Activated naive CD4-positive, alpha-beta T cell treated with anti-CD3 and anti-CD28 coated beads for 36 hours (primary cell): ENCODE measurements around the gene DLGAP4. TPM values are rescaled to one million over a fixed set of nuclear protein-coding genes. Genes with fewer than 3 reads are reported as not detected.

ENCODE experiments used
- CTCF ChIA-PET: fragments of 350-600 bp; sonication (Branson Sonifier 250); formaldehyde crosslinking; loops from one replicate; lab custom pipeline; 2021; ENCODE audit warnings: antibody characterized with exemption; lab: Charles Lee
- DNase-seq: peaks from one replicate; pipeline ENCODE4 v3.0.0-alpha.2; 2020
- H3K27ac Mint-ChIP-seq: one replicate; pipeline ENCODE4 v1.8.0; 2021; ENCODE audit warnings: mild to moderate bottlenecking, mixed read lengths
- H3K27me3 Mint-ChIP-seq: one replicate; pipeline ENCODE4 v1.8.0; 2021; ENCODE audit warnings: low read depth, mixed read lengths
- H3K36me3 Mint-ChIP-seq: one replicate; pipeline ENCODE4 v1.8.0; 2021; ENCODE audit warnings: low read depth, mixed read lengths
- H3K4me1 Mint-ChIP-seq: one replicate; pipeline ENCODE4 v1.8.0; 2021; ENCODE audit warnings: low read depth, mixed read lengths
- H3K4me3 Mint-ChIP-seq: one replicate; pipeline ENCODE4 v1.8.0; 2021; ENCODE audit warnings: mild to moderate bottlenecking, moderate library complexity, mixed read lengths
- H3K9me3 Mint-ChIP-seq: one replicate; pipeline ENCODE4 v1.8.0; 2021; ENCODE audit warnings: mixed read lengths
- intact Hi-C: fragments of 100-400 bp; cut with micrococcal nuclease; formaldehyde crosslinking; loops from one replicate; pipeline ENCODE4 v1.15.1; 2023
- total RNA-seq, 2 experiments: library from RNA; stranded (reverse); gene quantifications; one replicate each; pipeline ENCODE4 v1.2.3, GENCODE V29; 2021

The DLGAP4 gene
- total RNA-seq, 2 experiments from 2014 or later: 9.2 to 13.7 TPM

DNA sequence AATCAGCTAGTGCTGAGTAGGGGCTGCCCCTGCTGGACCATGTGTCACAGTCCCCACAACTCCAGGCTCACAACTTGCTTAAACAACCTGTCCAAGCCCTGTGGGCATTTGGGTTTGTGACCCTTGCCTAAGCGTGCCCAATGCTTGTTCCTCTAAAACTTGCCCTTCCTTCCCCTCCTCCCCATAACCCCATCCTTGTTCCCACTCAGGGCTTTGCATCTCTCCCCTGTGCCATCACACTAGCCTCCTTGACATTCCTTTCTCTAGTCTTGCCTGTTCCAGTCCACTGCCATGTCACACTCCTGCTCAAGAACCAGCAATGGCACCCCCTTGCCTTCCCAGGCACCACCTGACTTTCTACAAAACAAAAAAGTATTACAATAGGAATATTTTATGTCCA is 2.3 kb upstream of the DLGAP4 start:
- H3K4me1 Mint-ChIP-seq: peaks cover 2% of the 10 kb centered on the region
- intact Hi-C loops: no loop called here
- no peaks in the 10 kb centered on the region for H3K36me3 Mint-ChIP-seq
- CTCF ChIA-PET: no interaction called here
- H3K27ac Mint-ChIP-seq: no peak overlapping the region
- peaks cover 62% of the 10 kb centered on the region for H3K27me3 Mint-ChIP-seq
- no peak for DNase-seq
- H3K9me3 Mint-ChIP-seq: no peaks in the 10 kb centered on the region
- H3K4me3 Mint-ChIP-seq: no peak overlapping the region

DNA sequence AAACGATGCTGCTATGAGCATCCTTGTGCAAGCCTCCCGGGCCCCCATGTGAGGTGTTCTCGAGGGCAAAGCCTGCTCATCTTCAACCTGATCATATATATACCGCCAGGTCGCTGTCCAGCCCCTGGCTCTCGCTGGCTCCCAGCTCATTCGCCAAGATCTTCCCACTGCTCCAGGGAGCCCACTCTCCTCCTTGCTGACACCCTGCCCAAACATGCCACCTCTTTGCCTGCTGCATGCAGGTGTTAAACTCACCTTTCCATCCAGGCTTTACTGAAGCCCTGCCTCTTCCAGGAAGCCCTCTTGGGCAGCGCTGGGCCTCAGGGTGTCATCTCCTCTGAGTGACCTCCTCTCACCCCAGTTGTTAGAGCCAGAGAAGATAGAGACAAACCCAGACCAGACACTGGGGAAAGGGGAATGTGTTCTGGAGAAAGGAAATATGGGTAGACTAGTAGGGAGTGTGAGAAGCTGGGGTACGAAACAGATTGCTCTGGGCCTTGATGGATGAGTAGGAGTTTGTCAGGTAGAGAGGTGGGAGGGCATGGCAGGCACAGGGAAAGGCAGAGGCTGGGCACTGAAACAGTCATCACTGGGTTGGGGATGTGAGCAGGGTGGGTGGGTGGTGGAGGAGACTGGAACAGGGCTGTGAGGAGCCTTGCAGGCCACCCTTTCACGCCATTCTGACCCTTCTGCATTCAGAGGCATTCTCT is 1.2 kb upstream of the DLGAP4 start:
- intact Hi-C loops: no loop called here
- H3K27me3 Mint-ChIP-seq: peaks cover 64% of the 10 kb centered on the region
- H3K36me3 Mint-ChIP-seq: no peaks in the 10 kb centered on the region
- no peaks in the 10 kb centered on the region for H3K9me3 Mint-ChIP-seq
- H3K4me1 Mint-ChIP-seq: peaks cover 2% of the 10 kb centered on the region
- CTCF ChIA-PET: interaction anchor here (0.7 kb wide), 1 partner anchor 30 kb away, joined by 4 read pairs; no protein-coding TSS in a partner anchor
- H3K4me3 Mint-ChIP-seq: peak overlapping the region; percentile 61
- no peak for DNase-seq
- H3K27ac Mint-ChIP-seq: no peak overlapping the region

DNA sequence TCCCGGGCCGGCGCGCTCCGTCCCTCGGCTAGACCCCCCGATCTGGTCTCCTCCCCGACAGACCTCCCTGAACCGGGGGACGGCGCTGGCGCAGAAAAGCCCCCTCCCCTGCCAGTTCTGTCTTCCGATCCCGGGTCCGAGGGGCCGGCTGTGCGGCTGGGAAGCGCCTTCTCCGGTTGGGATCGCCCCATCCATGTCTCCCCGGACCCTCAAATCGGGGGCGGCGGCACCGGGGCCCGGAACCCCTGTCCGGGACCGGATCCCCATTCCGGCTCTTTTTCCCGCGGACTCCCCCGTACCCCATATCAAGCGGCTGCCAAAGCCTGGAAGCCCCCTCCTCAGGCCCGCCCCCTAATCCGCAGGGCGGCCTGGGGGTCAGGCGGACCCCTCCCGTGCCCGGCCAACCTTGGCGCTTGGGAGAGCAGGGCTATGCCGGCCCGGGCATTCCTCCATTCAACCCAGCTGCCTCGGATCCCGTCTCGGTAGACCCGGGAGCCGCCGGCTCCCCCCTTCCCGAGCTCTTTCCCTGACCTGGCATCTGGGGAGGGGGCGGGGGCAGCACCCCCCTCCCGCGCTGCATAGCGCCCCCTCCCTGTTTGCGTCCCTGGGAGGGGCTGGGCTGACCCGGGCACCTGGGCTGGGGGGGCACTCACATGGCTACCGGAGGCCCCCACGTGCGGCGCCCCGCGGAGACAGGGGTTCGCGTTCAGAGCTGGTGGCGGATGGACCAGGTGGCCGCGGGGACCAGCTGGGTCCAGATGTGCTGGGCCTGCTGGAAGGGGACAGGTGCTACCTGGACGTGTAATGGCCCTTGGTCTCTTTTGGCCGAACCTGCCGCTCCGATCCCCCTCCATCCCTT is 643 bp downstream of the DLGAP4 start:
- DNase-seq: no peak
- H3K4me3 Mint-ChIP-seq: peak overlapping the region; percentile 19
- CTCF ChIA-PET: interaction anchor here (0.7 to 0.8 kb wide), 2 partner anchors 33 to 132 kb away, joined by 3 to 4 read pairs; no protein-coding TSS in a partner anchor
- peaks cover 62% of the 10 kb centered on the region for H3K27me3 Mint-ChIP-seq
- no peak overlapping the region for H3K27ac Mint-ChIP-seq
- no peaks in the 10 kb centered on the region for H3K36me3 Mint-ChIP-seq
- intact Hi-C loops: no loop called here
- H3K4me1 Mint-ChIP-seq: peaks cover 2% of the 10 kb centered on the region
- H3K9me3 Mint-ChIP-seq: no peaks in the 10 kb centered on the region

DNA sequence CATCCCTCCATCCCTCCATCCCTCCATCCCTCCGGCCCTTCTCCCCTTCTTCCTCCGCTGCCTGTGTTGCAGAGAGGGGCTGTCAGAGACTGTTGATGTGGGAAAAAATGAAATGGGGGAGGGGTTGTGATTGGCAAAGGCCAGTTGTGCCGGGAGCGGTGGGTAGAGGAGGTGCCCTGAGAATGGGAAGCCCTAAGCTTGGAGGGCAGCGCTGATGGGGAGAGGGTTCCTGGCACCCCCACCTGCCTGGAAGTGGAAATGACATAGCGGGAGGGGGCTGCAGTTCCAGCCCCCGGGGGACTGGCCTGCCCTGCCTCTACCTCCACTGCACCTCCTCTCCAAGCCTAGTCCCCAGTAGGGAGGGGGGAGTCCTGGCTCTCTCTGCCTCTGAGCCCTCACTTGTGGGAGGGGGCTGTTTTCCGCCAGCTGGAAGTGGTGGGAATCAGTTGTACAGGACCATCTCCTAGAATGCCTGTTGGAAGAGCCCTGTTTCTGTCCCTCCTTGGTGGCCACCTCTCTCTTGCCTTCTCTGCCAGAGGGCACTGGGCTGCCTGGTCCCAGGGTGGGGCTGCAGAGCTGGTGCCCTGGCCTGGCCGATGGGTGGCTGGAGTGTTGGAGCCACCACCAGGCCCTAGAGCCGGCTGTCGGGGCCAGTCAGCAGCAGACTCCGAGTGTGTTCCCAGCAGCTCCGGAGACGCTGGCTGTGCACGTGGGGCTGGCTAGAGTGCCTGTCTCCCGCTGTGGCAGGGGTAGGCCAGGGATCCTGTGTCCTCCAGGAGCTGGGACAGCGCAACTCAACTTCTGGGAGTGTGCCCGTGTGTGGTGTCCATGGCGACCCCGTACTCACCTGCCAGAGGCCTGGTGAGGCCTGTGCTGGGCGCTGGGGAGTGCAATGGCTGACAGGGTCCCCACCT is 1.5 kb downstream of the DLGAP4 start:
- peaks cover 61% of the 10 kb centered on the region for H3K27me3 Mint-ChIP-seq
- intact Hi-C loops: no loop called here

DNA sequence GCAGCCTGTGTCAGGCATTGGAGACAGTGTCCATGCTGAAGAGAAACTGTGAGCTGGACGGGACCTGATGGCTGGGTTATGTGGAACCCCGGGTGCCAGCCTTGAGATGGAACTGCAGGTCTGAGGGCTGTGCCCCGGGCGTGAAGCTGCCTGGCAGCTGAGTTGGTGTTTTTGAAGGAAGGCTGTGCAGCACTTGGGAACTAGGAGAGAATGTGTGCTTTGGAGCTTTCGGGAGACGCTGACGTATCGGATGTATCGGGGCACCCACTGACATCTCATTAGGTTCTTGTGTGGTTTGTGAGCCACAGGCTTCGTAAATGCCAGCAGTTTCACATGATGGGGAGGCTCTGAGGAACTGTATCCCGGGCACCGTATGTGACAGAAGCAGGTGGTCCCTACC is 2.2 kb downstream of the DLGAP4 start:
- Mint-ChIP-seq H3K27ac (no peak overlapping the region), H3K4me1 (peaks cover 2% of the 10 kb centered on the region), H3K36me3 (no peaks in the 10 kb centered on the region), H3K27me3 (peaks cover 57% of the 10 kb centered on the region), H3K4me3 (no peak overlapping the region), H3K9me3 (no peaks in the 10 kb centered on the region)
- DNase-seq: no peak
- CTCF ChIA-PET: interaction anchor here (0.5 kb wide), 1 partner anchor 170 kb away, joined by 3 read pairs; no protein-coding TSS in a partner anchor
- intact Hi-C loops: no loop called here

More for the DNA sequence above, 1.5 kb downstream of the DLGAP4 start:
- no peaks in the 10 kb centered on the region for H3K36me3 Mint-ChIP-seq
- no peak overlapping the region for H3K27ac Mint-ChIP-seq
- peaks cover 2% of the 10 kb centered on the region for H3K4me1 Mint-ChIP-seq
- no peak overlapping the region for H3K4me3 Mint-ChIP-seq
- no peak for DNase-seq
- CTCF ChIA-PET: interaction anchor here (0.7 to 0.8 kb wide), 2 partner anchors 34 to 132 kb away, joined by 3 to 4 read pairs; no protein-coding TSS in a partner anchor
- H3K9me3 Mint-ChIP-seq: no peaks in the 10 kb centered on the region

DNA sequence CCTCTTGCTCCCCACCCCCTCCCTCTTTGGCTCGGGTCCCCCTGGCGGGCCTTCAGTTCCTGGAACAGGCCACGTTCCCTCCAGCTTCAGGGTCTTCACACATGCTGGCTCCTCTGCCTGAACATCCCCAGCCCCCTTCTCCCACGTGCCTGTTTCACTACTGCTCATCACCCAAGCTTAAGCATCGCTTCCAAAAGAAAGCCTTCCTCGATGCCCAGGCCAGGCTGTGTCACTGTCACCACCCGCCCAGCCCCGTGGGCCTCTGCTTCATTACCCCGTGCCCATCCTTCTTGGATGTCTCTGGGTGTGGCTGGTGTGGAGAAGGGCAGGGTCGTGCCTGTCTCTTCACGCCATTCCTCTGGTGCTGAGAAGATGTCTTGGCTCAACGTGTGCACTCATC is 2.8 kb downstream of the DLGAP4 start:
- Mint-ChIP-seq H3K4me3 (no peak overlapping the region), H3K36me3 (no peaks in the 10 kb centered on the region), H3K27ac (no peak overlapping the region), H3K9me3 (no peaks in the 10 kb centered on the region), H3K27me3 (peaks cover 50% of the 10 kb centered on the region), H3K4me1 (peaks cover 2% of the 10 kb centered on the region)
- CTCF ChIA-PET: no interaction called here
- no peak for DNase-seq
- intact Hi-C loops: no loop called here

DNA sequence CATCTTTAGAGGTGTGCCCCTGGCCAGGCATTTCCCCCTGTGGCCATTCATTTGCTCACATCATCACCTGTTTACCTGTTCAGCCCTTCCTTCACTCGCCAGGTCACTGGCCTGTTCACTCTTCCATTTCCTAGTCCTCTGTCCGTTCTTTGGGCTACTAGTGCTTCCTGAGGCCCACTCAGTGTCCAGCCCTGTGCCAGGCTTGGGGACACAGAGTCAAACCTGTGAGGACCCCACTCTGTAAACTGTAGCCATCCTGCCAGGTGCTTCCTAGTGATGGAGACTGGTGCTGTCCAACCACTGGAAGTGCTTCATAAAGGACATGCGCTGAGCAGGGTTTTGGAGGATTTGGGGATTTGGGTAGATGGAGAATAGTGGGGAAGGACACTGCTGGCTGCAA is 3.5 kb downstream of the DLGAP4 start:
- Mint-ChIP-seq H3K27me3 (peaks cover 46% of the 10 kb centered on the region), H3K4me1 (peaks cover 2% of the 10 kb centered on the region), H3K36me3 (no peaks in the 10 kb centered on the region), H3K9me3 (no peaks in the 10 kb centered on the region), H3K27ac (no peak overlapping the region), H3K4me3 (no peak overlapping the region)
- intact Hi-C loops: no loop called here
- DNase-seq: no peak
- CTCF ChIA-PET: no interaction called here

DNA sequence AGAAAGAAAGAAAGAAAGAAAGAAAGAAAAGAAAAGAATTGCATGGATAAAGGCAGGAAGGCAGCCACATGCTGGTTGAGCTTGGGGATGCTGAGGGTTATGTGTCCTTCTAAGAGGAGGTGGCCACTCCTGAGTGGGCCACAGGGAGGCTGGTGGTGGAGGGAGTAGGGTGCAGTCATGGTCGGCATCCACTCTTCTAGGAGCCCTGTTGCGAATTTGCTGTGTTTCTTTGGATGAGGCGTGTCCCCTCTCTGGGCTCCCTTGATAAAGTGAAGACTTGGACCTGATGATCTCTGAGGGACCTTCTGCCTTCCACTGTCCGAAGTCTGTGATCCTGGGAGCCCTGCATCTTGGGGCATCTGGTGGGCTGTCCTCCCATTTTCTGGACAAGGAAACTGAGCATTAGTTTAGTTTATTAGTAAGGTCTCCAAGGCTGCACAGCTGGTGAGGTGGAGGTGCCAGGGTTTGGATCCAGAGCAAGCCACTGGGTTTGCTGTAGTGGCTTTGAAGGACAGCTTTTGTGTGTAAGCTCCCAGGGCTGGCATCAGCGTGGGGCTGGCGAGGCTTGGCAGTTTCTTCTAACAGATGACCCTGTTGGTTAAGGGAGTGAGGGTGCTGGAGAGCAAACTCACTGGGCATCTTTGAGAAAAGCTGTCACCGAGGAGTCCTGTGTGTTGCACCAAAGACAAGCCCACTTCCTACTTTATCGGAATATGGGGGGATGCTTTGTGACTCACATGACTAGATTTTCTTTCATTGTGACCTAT is 4.3 kb downstream of the DLGAP4 start:
- peaks cover 2% of the 10 kb centered on the region for H3K4me1 Mint-ChIP-seq
- peaks cover 38% of the 10 kb centered on the region for H3K27me3 Mint-ChIP-seq
- H3K9me3 Mint-ChIP-seq: no peaks in the 10 kb centered on the region
- intact Hi-C loops: no loop called here
- no peaks in the 10 kb centered on the region for H3K36me3 Mint-ChIP-seq
- CTCF ChIA-PET: no interaction called here
- no peak overlapping the region for H3K4me3 Mint-ChIP-seq
- H3K27ac Mint-ChIP-seq: no peak overlapping the region
- no peak for DNase-seq

DNA sequence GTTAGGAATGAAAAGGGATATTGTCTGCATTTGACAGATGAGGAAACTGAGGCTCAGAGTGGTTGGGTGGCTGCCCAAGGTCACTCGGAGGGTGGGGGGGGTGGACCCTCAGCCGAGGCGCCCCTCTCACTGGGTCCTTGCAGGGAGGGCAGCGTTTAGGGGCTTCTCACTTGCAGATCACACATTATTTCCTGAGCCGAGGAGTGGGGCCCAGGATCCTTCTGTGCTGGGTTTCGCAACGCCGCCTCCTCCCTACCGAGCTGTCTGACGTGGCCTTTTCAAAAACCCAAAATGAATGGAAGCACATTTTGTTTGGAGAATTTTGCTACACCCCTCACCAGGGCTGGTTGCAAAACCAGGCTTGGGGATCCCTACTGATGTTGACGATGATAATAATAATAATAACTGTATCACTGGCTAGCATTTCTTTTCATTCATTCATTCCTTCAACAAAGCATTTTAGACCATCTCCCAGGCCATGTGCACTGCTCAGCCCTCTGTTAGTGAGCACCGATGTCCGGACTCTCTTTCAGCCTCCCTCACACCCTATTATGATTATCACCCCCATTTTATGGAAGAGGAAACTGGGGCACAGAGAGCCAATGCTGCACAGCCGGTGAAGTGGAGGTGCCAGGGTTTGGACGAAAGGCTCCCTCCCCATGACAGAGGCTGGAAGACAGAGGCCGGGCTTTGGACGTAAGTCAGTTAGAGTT is 5.2 kb downstream of the DLGAP4 start:
- Mint-ChIP-seq H3K27ac (no peak overlapping the region), H3K9me3 (no peaks in the 10 kb centered on the region), H3K27me3 (peaks cover 35% of the 10 kb centered on the region), H3K4me1 (no peaks in the 10 kb centered on the region), H3K4me3 (no peak overlapping the region), H3K36me3 (no peaks in the 10 kb centered on the region)
- intact Hi-C loops: no loop called here
- DNase-seq: no peak
- CTCF ChIA-PET: no interaction called here

DNA sequence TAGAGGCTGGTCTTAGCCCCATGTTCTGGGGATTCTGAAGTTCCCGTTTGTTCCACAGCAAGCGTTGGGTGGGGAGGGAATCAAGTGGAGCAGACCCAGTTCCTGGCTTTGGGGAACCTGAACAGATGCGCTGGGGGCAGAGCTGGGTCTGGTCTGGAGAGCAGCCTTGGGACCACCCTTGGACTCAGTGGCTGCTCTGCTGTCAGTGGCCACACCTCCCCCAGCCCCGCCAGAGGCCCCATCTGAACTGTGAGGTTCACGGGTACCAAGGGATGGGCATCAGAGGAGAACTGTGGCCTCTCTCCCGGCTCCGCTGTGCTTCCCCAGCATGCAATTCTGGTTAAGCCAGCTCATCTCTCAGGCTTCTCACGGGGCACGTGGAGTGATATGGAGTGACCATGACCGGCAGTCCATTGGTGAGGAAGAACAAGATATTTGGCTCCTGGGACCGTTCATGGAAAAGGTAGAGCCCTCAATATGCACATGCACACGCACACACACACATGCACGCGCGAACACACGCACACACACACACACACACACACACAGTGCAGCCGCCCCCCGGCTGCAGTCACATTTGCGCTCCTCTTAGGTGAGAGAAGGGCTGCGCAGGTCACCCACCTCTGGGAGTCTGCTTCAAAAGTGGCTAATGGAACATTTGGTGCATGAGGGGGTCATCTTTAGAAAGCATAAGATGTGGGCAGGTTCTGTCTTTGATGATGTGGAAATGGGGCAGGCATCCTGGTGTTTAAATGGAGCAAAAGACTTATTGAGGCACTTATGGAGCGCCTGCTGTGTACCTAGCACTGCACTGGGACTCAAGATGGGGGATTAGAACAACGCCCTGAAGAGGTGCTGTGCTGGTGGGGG is 6.0 kb downstream of the DLGAP4 start:
- CTCF ChIA-PET: interaction anchor here (0.6 kb wide), 1 partner anchor 712 kb away, joined by 3 read pairs; no protein-coding TSS in a partner anchor
- Mint-ChIP-seq H3K36me3 (no peaks in the 10 kb centered on the region), H3K9me3 (no peaks in the 10 kb centered on the region), H3K4me3 (no peak overlapping the region), H3K4me1 (no peaks in the 10 kb centered on the region), H3K27me3 (peaks cover 35% of the 10 kb centered on the region), H3K27ac (no peak overlapping the region)
- intact Hi-C loops: no loop called here
- DNase-seq: no peak
